Activated CD4-positive, CD25-positive, alpha-beta regulatory T cell treated with anti-CD3 and anti-CD28 coated beads, Interleukin-2, amount 50 U/mL, for 24 hours (primary cell): ENCODE data around the gene DOCK7.
"Not testable (repeated sequence)": the region's sequence is repeated elsewhere in the genome, so short reads cannot be mapped to it uniquely, and the experiment has no call there.

Source experiments
- ATAC-seq, 2 donors: fragments of 150-1000 bp; cut with Tn5 transposase; one replicate each; pipeline ENCODE4 v1.10.0; 2021; ENCODE audit warnings: mild to moderate bottlenecking in 1 of 2, moderate library complexity in 1 of 2

The DOCK7 gene

DNA sequence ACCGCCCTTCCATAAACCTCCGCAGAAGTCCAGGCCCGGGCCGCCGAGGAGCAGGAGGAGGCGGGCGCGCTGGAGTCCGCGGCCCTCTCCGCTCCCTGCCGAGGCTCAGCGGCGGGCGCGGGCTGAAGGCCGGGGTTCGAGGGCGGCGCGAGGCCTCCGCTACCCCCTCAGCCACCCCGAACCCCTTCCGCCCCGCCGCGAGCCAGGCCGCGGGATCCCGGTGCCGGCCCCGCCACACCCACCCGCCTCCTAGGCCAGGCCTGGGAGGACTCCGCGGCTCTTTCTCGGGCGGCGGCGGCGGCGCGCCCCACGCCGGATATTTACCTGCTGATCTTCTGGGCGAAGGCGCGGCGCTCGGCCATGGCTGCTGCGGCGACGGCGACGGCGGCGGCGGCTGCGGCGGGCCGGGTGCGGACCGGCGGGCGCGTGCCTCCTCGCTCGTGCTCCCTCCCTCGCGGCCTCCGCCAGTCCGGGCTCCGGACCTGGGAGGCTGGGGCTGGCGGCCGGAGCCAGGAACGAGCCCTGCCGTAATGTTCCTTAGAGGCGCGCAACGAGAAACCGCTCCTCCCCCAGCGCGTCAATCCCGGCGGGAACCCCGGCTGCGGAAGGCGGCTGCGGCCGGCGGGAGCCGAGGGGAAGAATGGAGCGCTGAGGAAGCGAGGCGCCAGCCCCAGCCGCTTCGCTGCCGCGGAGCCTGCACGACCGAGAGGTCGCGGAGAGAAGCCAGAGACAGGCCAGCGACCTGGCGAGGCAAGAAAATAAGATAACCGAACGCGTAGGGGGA lies at the start of gene DOCK7:
Gene DOCK7, minus strand, starts transcription at position 484 of the 784 bp plus-strand sequence. Its CDS starts 122 bp downstream, at position 362.
- ATAC-seq: peak; percentile 66 to 68

- ATAC-seq: no peak
Observed at GRCh38 chr1:62735491-62736171, 47.4 kb upstream of the DOCK7 start.

DNA sequence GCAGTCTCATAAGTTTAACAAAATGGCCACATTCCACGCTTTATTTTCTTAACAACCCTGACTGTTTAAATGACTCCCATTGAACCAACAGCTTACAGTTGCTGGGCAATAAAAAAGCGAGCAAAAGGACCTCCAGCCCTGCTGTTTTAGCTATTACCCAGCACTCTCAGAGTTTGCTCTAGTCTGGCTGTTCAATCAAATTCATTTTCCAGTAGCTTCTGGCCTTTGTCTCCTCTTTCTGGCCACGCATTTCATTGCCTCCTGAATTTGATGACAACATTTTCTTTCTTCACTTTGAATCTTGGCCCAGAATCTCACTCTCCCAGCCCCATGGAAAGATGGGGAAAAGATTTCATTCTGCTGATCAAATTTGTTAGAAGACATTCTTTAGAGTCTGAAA lies 44.1 kb upstream of the DOCK7 start:
- no peak for ATAC-seq

DNA sequence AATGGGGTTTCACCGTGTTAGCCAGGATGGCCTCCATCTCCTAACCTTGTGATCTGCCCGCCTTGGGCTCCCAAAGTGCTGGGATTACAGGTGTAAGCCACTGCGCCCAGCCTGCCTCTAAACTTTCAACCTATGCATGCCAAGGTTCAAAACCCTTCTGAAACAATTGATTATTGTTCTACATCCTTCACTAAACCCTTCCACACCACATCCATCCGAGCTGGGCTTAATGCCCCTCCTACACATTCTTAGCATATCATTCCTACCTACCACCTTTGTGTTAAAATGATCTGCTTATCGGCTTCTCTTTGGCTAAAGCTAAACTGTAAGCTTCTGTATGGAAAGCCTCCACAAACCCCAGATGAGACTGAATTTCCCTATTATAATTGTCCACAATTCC lies 40.8 kb upstream of the DOCK7 start:
- ATAC-seq: no peak

GRCh38 chr1:62727656-62728407 lies 39.6 kb upstream of the DOCK7 start:
- ATAC-seq: no peak

DNA sequence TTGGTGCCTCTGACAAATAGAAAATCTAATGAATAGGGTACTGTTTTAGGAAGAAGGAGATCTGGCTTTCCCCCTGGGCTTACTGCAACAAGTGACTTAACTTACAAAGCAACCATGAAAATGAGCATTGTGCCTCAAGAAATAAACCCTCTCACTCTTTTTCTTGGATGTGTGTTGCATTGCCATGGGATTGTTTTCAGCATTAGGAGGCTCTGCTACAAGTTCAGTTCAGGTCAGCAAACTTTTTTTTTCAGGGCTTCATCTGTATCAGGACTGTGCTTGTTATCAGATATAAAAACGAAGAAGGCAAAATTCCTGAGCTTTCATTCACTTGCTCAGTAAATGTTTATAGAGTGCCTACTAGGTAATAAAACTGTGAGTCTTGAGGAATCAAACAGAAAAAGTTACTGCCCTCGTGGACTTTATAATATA lies 37.8 kb upstream of the DOCK7 start:
- no peak for ATAC-seq

DNA sequence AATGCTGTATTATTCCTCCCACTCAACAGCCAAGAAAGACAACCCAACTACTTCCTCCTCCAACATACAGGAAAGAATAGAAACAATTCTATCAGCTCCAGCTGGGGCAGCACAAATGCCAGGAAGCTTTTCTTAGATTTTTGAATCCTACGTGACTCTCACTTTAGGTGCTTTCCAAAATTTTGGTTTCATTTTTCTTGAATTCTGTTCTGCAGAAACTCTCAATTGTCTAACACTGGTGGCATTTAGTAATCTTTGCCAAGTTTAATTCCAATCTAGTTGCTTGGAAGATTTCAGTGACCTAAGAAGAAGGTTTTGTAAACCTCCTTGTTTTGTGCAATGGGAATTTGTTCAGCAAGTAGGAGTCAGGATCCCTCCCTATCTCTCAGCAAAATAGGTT lies 37.1 kb upstream of the DOCK7 start:
- ATAC-seq: no peak

DNA sequence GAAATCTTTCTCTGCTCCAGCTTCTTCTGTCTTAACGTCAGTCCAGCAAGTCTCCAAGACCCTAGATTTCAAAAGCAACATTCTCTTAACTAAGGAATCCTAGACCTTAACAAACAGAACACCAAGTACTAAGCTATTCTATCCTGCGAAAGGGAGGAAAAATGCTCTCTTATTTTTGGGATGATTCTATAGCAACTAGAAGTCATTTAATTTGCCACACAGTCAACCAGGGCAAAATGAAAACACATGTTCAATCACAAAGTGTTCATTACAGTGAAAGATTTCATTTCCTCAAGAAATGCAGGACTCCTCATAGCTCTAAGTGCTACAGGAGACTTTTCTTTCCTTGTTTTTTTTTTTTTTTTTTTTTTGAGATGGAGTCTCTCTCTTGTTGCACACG lies 36.2 kb upstream of the DOCK7 start:
- ATAC-seq: no peak

GRCh38 chr1:62723883-62724282 lies 35.7 kb upstream of the DOCK7 start:
- ATAC-seq: no peak

DNA sequence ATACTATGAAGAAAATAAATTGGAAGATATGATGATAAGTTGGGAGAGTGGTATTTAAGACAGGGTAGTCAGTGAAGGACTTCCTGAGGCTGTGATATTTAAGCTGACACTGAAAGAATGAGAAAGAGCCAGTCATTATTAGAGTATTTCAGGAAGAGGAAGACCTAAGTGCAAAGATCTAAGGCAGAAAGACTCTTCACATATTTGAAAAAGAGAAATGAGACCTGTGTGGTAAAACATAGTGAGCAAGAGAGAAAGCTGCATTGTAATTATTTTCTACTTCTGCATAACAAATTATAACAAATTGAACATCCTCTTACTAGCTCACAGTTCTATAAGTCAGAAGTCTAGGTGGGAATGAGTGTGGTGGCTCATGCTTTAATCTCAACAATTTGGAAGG lies 34.6 kb upstream of the DOCK7 start:
- ATAC-seq: no peak

DNA sequence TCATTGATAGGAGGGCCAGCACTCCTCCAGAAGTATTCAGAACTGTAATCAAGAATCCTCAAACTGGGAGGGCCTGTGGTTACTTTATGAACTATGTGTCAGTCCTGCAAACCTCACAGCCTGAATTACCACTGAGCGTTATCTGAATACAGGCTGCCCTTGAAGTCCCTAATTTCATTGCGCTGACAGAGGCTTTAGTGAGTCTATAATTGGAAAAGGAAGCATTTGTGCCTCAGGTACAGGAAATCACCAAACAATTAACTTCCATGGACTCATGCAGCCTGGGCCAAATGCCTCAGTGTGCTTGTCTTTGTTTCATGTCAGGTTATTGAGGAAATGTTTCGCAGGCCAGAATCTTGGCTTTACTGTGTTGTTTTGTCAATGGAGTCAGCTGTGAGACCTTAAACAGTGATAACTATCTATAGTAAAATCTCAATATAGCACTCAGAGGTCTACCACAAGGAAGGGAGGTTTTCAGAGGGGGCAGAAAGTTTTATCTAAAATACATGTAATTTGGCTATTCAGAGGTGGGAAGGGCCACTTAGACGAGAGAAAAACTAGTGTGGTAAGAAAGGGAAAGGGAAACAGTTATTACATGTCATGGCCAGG lies 32.9 kb upstream of the DOCK7 start:
- ATAC-seq: no peak

- ATAC-seq: not testable (repeated sequence)
Observed at GRCh38 chr1:62718400-62718799, 30.2 kb upstream of the DOCK7 start.

DNA sequence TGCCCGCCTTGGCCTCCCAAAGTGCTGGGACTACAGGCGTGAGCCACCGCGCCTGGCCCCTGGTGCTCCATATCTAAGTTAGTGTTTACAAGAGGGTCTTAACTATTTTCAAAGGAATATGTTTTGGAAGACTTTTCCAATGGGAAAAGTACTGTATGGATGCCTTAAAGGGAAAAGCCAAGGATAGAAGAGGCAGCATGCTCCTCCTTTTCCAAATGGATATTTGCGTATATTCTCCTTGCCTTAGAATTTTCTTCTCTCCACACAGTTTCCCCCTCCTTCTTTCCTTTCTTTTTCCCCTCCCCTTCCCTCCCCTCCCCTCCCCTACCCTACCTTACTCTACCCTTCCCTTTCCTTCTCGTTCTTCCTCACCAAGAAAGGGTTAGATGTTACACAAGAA lies 29.3 kb upstream of the DOCK7 start:
- ATAC-seq: no peak

GRCh38 chr1:62716397-62716796 lies 28.2 kb upstream of the DOCK7 start:
- no peak for ATAC-seq

- ATAC-seq: no peak
Observed at GRCh38 chr1:62712336-62713243, 24.4 kb upstream of the DOCK7 start.

- ATAC-seq: no peak
Observed at GRCh38 chr1:62707744-62708120, 19.5 kb upstream of the DOCK7 start.

DNA sequence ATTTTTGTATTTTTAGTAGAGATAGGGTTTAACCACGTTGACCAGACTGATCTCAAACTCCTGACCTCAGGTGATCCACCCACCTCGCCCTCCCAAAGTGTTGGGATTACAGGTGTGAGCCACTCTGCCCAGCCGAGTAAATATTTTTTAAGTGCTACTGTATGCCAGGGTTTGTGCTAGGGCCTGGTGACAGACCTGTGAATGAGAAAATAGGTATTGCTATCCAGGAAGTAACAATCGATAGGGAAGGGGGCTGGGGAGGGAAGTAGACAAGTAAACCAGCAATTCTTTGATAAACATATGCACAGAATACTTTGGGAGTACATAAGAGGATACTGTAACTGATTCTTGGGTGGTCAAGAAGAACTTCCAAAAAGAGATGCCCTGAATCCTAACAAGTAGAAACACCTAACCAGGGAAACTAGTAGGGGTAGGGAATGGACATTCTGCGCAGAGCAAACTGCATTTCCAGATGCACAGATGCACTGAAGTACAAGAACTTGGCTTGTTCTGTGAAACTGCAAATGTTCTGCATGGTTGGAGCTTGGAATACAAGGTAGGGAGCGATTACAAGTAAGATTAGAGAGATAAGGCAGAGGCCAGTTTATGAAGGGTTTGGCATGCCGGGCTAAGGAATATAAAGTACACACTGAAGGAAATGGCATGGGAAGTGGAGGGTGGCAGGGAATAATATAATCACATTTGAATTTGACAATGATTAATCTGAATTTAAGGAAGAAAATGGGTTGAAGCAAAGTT lies 19.0 kb upstream of the DOCK7 start:
- ATAC-seq: no peak

DNA sequence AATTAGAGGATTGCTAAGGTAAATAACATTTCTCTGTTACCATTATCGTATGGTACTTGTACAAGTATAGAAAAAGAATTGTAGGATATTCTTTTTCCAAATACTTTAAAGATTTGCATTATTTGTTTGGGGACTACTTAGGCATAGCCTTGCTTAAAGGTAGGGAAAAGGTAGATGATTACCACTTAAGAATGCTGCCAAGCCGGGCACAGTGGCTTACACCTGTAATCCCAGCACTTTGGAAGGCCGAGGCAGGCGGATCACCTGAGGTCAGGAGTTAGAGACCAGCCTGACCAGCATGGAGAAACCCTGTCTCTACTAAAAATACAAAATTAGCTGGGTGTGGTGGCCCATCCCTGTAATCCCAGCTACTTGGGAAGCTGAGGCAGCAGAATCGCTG lies 10.0 kb upstream of the DOCK7 start:
- ATAC-seq: not testable (repeated sequence)

DNA sequence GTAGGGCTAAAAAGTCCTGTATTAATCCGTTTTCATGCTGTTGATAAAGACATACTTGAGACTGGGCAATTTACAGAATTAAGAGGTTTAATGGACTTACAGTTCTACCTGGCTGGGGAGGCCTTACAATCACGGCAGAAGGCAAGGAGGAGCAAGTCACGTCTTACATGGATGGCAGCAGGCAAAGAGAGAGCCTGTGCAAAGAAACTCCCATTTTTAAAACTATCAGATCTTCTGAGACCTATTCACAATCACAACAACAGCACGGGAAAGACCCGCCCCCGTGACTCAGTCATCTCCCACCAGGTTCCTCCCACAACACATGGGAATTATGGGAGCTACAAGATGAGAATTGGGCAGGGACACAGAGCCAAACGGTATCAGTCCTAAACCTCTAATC lies 6.3 kb upstream of the DOCK7 start:
- not testable (repeated sequence) for ATAC-seq

- ATAC-seq: no peak
Observed at GRCh38 chr1:62693123-62693522, 4.9 kb upstream of the DOCK7 start.
